ENCODE results near the gene PIPOX. TPM values are rescaled to one million over a fixed set of nuclear protein-coding genes. Genes with fewer than 3 reads are reported as not detected.

PIPOX gene
- total and polyA plus RNA-seq, 8 donors, result 0.55 to 2.9 (median 0.88) TPM

GRCh38 chr17:29049541-29050145 is 6.7 kb downstream of the PIPOX start:
- no peaks in the 10 kb centered on the region for H3K36me3 ChIP-seq
- no peak overlapping the region for H3K27ac ChIP-seq
- H3K4me1 ChIP-seq, result no peaks in the 10 kb centered on the region
- WGBS, 2 donors, result 77 to 83% methylated on average over 11 of the region's 11 CpGs
- ATAC-seq, result no peak
- H3K4me3 ChIP-seq, result no peak overlapping the region
- no peak for FAIRE-seq
- H3K27me3 ChIP-seq, result no peaks in the 10 kb centered on the region
- no peak for DNase-seq
- no peaks in the 10 kb centered on the region for H3K9me3 ChIP-seq
- TF ChIP-seq CTCF (IDR thresholded peaks at IDR 0.05), result no peak
- intact Hi-C loops (cut with DNase I), result loop anchor here in 1 of 3 donors (10.0 kb wide), 1 partner anchor 75 kb away; no protein-coding TSS in a partner anchor

GRCh38 chr17:29050176-29050575 is 7.2 kb downstream of the PIPOX start:
- H3K27me3 ChIP-seq, result no peaks in the 10 kb centered on the region
- H3K36me3 ChIP-seq, result no peaks in the 10 kb centered on the region
- no peak for DNase-seq
- TF ChIP-seq CTCF (IDR thresholded peaks at IDR 0.05), result no peak
- no peak for FAIRE-seq
- no peaks in the 10 kb centered on the region for H3K4me1 ChIP-seq
- no peak for ATAC-seq
- intact Hi-C loops (cut with DNase I), result no loop called here
- H3K9me3 ChIP-seq, result no peaks in the 10 kb centered on the region
- 83 to 95% methylated on average over 5 of the region's 5 CpGs for WGBS, 2 donors
- no peak overlapping the region for H3K4me3 ChIP-seq
- H3K27ac ChIP-seq, result no peak overlapping the region

GRCh38 chr17:29051194-29051593 is 8.3 kb downstream of the PIPOX start:
- no peak for FAIRE-seq

GRCh38 chr17:29051731-29052130 is 8.8 kb downstream of the PIPOX start:
- H3K27ac ChIP-seq, result no peak overlapping the region
- no peaks in the 10 kb centered on the region for H3K4me1 ChIP-seq
- H3K9me3 ChIP-seq, result no peaks in the 10 kb centered on the region
- H3K27me3 ChIP-seq, result no peaks in the 10 kb centered on the region
- WGBS, 2 donors, result 76 to 81% methylated on average over 6 of the region's 6 CpGs
- ATAC-seq (no peak), DNase-seq (no peak), FAIRE-seq (no peak)
- no peak overlapping the region for H3K4me3 ChIP-seq
- TF ChIP-seq CTCF (IDR thresholded peaks at IDR 0.05), result no peak
- intact Hi-C loops (cut with DNase I), result no loop called here
- no peaks in the 10 kb centered on the region for H3K36me3 ChIP-seq

More at GRCh38 chr17:29051194-29051593, 8.3 kb downstream of the PIPOX start:
- no peak for TF ChIP-seq CTCF (IDR thresholded peaks at IDR 0.05)
- no peak for DNase-seq
- no peak overlapping the region for H3K27ac ChIP-seq
- no peaks in the 10 kb centered on the region for H3K4me1 ChIP-seq
- ATAC-seq, result no peak
- no peaks in the 10 kb centered on the region for H3K27me3 ChIP-seq
- H3K4me3 ChIP-seq, result no peak overlapping the region
- intact Hi-C loops (cut with DNase I), result no loop called here
- H3K9me3 ChIP-seq, result no peaks in the 10 kb centered on the region
- WGBS, 2 donors, result 86 to 91% methylated on average over 12 of the region's 12 CpGs
- H3K36me3 ChIP-seq, result no peaks in the 10 kb centered on the region

GRCh38 chr17:29054835-29055234 is 11.9 kb downstream of the PIPOX start:
- TF ChIP-seq CTCF (IDR thresholded peaks at IDR 0.05), result no peak
- Histone ChIP-seq H3K9me3 (no peaks in the 10 kb centered on the region), H3K4me1 (no peaks in the 10 kb centered on the region), H3K4me3 (no peak overlapping the region), H3K27ac (no peak overlapping the region), H3K36me3 (no peaks in the 10 kb centered on the region), H3K27me3 (no peaks in the 10 kb centered on the region)
- intact Hi-C loops (cut with DNase I), result no loop called here
- FAIRE-seq (no peak), ATAC-seq (peak in 3 of 4 donors; percentile 30 to 75 (median 35)), DNase-seq (no peak)
- WGBS, 2 donors, result 78% methylated on average over 10 of the region's 10 CpGs
